ENCODE results near the gene PDE4D. TPM values are rescaled to one million over a fixed set of nuclear protein-coding genes. Genes with fewer than 3 reads are reported as not detected.

PDE4D gene
- total and polyA plus RNA-seq, 10 of the 15 experiments (the other 5 are each of a cell fraction or from before 2014, with no cell fraction given), result 0.87 to 4.1 (median 2.2) TPM

DNA sequence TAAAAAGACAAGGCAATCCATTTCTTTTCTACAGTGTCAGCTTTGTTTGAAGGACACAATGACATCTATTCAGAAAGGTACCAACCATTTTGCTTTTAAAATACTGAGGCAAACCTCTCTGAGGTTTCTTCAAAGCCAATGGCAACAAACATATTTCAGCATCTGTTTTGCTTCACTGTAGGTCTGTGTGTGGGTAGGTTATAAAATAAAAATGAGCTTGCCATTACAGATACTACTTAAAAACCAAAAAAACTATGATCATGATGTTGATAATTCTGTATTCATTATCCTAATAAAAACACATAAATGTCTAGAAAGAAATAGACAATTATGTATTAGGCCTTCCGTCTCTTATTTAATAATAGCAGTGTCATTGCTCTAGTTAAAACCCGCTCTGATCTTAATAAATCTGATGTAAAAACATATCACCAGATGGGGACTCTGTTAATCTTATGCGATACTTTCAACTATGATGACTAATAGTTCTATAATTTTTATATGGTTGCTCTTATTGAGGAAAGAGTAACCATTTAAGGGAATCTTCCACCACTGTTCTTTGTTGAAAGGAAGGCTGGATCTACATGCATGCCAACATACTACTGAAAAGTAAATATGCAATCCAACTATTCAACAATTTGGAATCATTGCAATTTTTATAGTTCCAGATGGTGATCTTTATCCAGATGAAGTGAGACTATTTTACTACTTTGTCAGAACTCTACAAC is 647.2 kb downstream of the PDE4D start:
- intact Hi-C loops (cut with micrococcal nuclease; ENCODE audit: unreplicated experiment) (no loop called here), in situ Hi-C loops (cut with MboI) (no loop called here)
- ATAC-seq, result no peak
- WGBS (ENCODE audit: insufficient coverage, insufficient replicate concordance, low lambda C conversion rate, missing lambda C conversion rate), result 41% methylated on average over 3 of the region's 3 CpGs
- no peak for FAIRE-seq
- Histone ChIP-seq H3K27ac (ENCODE audit: control insufficient read depth, insufficient read depth) (no peak overlapping the region), H3K36me3 (ENCODE audit: control insufficient read depth in 2 of 2, insufficient read depth in 2 of 2, low read length in 1 of 2) (no peaks in the 10 kb centered on the region), H3K9me3 (replicated peaks; ENCODE audit: control insufficient read depth, insufficient read depth, low read length) (no peaks in the 10 kb centered on the region), H3K27me3 (replicated peaks in 1 of 2; ENCODE audit: control insufficient read depth in 2 of 2, insufficient read depth in 2 of 2, low read length in 1 of 2) (no peaks in the 10 kb centered on the region; a peak in 1 of 4 replicates), H4K20me1 (ENCODE audit: control insufficient read depth, insufficient read depth) (no peaks in the 10 kb centered on the region), H3K9ac (ENCODE audit: control insufficient read depth, insufficient read depth, low read length) (no peak overlapping the region), H3K4me2 (ENCODE audit: control insufficient read depth, insufficient read depth) (no peak overlapping the region), H3K4me1 (ENCODE audit: control insufficient read depth, insufficient read depth, low read length) (no peaks in the 10 kb centered on the region), H3K79me2 (ENCODE audit: control insufficient read depth, insufficient read depth, low read length) (no peaks in the 10 kb centered on the region), H3K4me3 (no peak overlapping the region), H2AFZ (ENCODE audit: control insufficient read depth, low read depth, low read length) (no peak overlapping the region)
- ChIA-PET RAD21 (ENCODE audit: unreplicated experiment) (no interaction called here), CTCF (no interaction called here), SMC1A (ENCODE audit: uncharacterized antibody, unreplicated experiment) (interaction anchor here (0.8 to 1.0 kb wide), 2 partner anchors 10 to 19 kb away, joined by 3 read pairs; no protein-coding TSS in a partner anchor), POLR2A (no interaction called here)
- no peak for DNase-seq (ENCODE audit: low read depth, low spot score)
- BruUV-seq (replicated peaks), result no TSS peak
- TF ChIP-seq NR2F1 (conservative IDR thresholded peaks at IDR 0.05) (no peak), YBX1 (IDR thresholded peaks at IDR 0.05) (no peak), CHD4 (IDR thresholded peaks at IDR 0.05) (no peak), SUPT20H (IDR thresholded peaks at IDR 0.05; ENCODE audit: borderline replicate concordance, control insufficient read depth, low read depth, low read length) (no peak), ZSCAN29 (IDR thresholded peaks at IDR 0.05) (no peak), SREBF2 (IDR thresholded peaks at IDR 0.05; ENCODE audit: low read length) (no peak), SUZ12 (IDR thresholded peaks at IDR 0.05; ENCODE audit: unreplicated experiment) (no peak), RFX5 (IDR thresholded peaks at IDR 0.05; ENCODE audit: low read depth, low read length) (no peak), EP300 (IDR thresholded peaks at IDR 0.05; ENCODE audit: borderline replicate concordance in 1 of 2, control insufficient read depth in 1 of 2, low read depth in 2 of 2, low read length in 2 of 2) (no peak), RB1 (IDR thresholded peaks at IDR 0.05; ENCODE audit: borderline replicate concordance) (no peak)
- TF ChIP-seq, protein P1, sequence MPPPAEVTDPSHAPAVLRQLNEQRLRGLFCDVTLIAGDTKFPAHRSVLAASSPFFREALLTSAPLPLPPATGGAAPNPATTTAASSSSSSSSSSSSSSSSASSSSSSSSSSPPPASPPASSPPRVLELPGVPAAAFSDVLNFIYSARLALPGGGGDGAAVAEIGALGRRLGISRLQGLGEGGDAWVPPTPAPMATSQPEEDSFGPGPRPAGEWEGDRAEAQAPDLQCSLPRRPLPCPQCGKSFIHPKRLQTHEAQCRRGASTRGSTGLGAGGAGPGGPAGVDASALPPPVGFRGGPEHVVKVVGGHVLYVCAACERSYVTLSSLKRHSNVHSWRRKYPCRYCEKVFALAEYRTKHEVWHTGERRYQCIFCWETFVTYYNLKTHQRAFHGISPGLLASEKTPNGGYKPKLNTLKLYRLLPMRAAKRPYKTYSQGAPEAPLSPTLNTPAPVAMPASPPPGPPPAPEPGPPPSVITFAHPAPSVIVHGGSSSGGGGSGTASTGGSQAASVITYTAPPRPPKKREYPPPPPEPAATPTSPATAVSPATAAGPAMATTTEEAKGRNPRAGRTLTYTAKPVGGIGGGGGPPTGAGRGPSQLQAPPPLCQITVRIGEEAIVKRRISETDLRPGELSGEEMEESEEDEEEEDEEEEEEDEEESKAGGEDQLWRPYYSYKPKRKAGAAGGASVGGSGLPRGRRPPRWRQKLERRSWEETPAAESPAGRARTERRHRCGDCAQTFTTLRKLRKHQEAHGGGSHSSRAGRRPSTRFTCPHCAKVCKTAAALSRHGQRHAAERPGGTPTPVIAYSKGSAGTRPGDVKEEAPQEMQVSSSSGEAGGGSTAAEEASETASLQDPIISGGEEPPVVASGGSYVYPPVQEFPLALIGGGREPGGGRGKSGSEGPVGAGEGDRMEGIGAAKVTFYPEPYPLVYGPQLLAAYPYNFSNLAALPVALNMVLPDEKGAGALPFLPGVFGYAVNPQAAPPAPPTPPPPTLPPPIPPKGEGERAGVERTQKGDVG (CRISPR knock-in tag; IDR thresholded peaks at IDR 0.05), result no peak
- TF ChIP-seq, protein P2, sequence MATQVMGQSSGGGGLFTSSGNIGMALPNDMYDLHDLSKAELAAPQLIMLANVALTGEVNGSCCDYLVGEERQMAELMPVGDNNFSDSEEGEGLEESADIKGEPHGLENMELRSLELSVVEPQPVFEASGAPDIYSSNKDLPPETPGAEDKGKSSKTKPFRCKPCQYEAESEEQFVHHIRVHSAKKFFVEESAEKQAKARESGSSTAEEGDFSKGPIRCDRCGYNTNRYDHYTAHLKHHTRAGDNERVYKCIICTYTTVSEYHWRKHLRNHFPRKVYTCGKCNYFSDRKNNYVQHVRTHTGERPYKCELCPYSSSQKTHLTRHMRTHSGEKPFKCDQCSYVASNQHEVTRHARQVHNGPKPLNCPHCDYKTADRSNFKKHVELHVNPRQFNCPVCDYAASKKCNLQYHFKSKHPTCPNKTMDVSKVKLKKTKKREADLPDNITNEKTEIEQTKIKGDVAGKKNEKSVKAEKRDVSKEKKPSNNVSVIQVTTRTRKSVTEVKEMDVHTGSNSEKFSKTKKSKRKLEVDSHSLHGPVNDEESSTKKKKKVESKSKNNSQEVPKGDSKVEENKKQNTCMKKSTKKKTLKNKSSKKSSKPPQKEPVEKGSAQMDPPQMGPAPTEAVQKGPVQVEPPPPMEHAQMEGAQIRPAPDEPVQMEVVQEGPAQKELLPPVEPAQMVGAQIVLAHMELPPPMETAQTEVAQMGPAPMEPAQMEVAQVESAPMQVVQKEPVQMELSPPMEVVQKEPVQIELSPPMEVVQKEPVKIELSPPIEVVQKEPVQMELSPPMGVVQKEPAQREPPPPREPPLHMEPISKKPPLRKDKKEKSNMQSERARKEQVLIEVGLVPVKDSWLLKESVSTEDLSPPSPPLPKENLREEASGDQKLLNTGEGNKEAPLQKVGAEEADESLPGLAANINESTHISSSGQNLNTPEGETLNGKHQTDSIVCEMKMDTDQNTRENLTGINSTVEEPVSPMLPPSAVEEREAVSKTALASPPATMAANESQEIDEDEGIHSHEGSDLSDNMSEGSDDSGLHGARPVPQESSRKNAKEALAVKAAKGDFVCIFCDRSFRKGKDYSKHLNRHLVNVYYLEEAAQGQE (IDR thresholded peaks at IDR 0.05; ENCODE audit: low read depth, low read length), result no peak
- TF ChIP-seq, protein P3, sequence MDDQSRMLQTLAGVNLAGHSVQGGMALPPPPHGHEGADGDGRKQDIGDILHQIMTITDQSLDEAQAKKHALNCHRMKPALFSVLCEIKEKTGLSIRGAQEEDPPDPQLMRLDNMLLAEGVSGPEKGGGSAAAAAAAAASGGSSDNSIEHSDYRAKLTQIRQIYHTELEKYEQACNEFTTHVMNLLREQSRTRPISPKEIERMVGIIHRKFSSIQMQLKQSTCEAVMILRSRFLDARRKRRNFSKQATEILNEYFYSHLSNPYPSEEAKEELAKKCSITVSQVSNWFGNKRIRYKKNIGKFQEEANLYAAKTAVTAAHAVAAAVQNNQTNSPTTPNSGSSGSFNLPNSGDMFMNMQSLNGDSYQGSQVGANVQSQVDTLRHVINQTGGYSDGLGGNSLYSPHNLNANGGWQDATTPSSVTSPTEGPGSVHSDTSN (IDR thresholded peaks at IDR 0.05; ENCODE audit: insufficient replicate concordance, low read depth, low read length), result no peak
- TF ChIP-seq, protein P4, sequence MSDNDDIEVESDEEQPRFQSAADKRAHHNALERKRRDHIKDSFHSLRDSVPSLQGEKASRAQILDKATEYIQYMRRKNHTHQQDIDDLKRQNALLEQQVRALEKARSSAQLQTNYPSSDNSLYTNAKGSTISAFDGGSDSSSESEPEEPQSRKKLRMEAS (IDR thresholded peaks at IDR 0.05; ENCODE audit: low read depth, low read length), result no peak

Data from GM12878 (cell line).